HL-60 (cell line): ENCODE data around the gene CACNA2D3.

Experiments used
- DNase-seq, 2 experiments: peaks; one replicate each; pipeline ENCODE4 v3.0.0-alpha.2; 2010 to 2020; ENCODE audit warnings: low read depth in 1 of 2, low spot score in 1 of 2
- H3K27ac ChIP-seq: fragments of 250-450 bp; sonication (Bioruptor Pico); replicated peaks from 2 replicates; pipeline ENCODE4 v1.5.1; 2020; ENCODE audit warnings: mild to moderate bottlenecking, moderate library complexity
- H3K27me3 ChIP-seq: fragments of 250-450 bp; sonication (Bioruptor Pico); 2 replicates; pipeline ENCODE4 v1.5.1; 2021; ENCODE audit warnings: mild to moderate bottlenecking, moderate library complexity; ENCODE audit not compliant: insufficient read depth, poor library complexity, severe bottlenecking
- H3K4me3 ChIP-seq: replicated peaks from 2 replicates; pipeline ENCODE4 v1.5.1; 2011; ENCODE audit warnings: mild to moderate bottlenecking, control low read depth, low read length; ENCODE audit not compliant: insufficient read depth
- CTCF ChIP-seq: IDR thresholded peaks from one replicate; pipeline ENCODE4 v1.5.1; 2011; ENCODE audit warnings: low read length, control low read depth, inconsistent platforms; ENCODE audit not compliant: insufficient read depth
- GABPA ChIP-seq: IDR thresholded peaks from 2 replicates; pipeline ENCODE4 v1.6.1; 2012; ENCODE audit warnings: low read depth
- POLR2AphosphoS5 ChIP-seq: IDR thresholded peaks from 2 replicates; pipeline ENCODE4 v1.6.1; 2012; ENCODE audit warnings: low read depth
- REST ChIP-seq: IDR thresholded peaks from 2 replicates; pipeline ENCODE4 v1.6.1; 2012; ENCODE audit warnings: low read depth; ENCODE audit not compliant: insufficient replicate concordance
- SPI1 ChIP-seq: IDR thresholded peaks from 2 replicates; pipeline ENCODE4 v1.6.1; 2012; ENCODE audit warnings: low read depth, mild to moderate bottlenecking, borderline replicate concordance

CACNA2D3 gene

GRCh38 chr3:54931182-54931581 is 808.8 kb downstream of the CACNA2D3 start:
- no peak for DNase-seq
- no peak for TF ChIP-seq CTCF
- TF ChIP-seq REST: no peak
- no peak for TF ChIP-seq POLR2AphosphoS5
- no peak for TF ChIP-seq SPI1
- TF ChIP-seq GABPA: no peak

GRCh38 chr3:54932606-54933005 is 810.3 kb downstream of the CACNA2D3 start:
- Histone ChIP-seq H3K27me3 (no peaks in the 10 kb centered on the region), H3K27ac (no peak overlapping the region), H3K4me3 (no peak overlapping the region)
- TF ChIP-seq CTCF (no peak), POLR2AphosphoS5 (no peak), SPI1 (no peak), REST (no peak), GABPA (no peak)
- DNase-seq: no peak

More at GRCh38 chr3:54931182-54931581, 808.8 kb downstream of the CACNA2D3 start:
- Histone ChIP-seq H3K27me3 (no peaks in the 10 kb centered on the region), H3K27ac (no peak overlapping the region), H3K4me3 (no peak overlapping the region)

- H3K27me3 ChIP-seq: peaks cover 2% of the 10 kb centered on the region
- no peak overlapping the region for H3K4me3 ChIP-seq
- TF ChIP-seq GABPA (no peak), CTCF (no peak), SPI1 (no peak), REST (no peak), POLR2AphosphoS5 (no peak)
- DNase-seq: no peak
- H3K27ac ChIP-seq: no peak overlapping the region
Observed at GRCh38 chr3:54935869-54936268, 813.5 kb downstream of the CACNA2D3 start.
